Melanocyte of skin (primary cell): Measurements from ENCODE around the gene ACE2. TPM values are rescaled to one million over a fixed set of nuclear protein-coding genes. Genes with fewer than 3 reads are reported as not detected.

Experiments
- total RNA-seq, 2 donors: library from RNA; depleted of rRNA; stranded (reverse); fragments of >200 nt; gene quantifications; 2 replicates each; pipeline ENCODE4 v1.2.3, GENCODE V29; 2012

ACE2 gene
- total RNA-seq, result not detected

GRCh38 chrX:15600745-15601144 lies at the start of gene ACE2:
Gene ACE2 (minus strand): TSS chrX:15600960. CDS start chrX:15600911, 49 bp downstream.

Other genes with a start within 250 kb of the ACE2 start
- gene VEGFD, start 216.5 kb downstream of the ACE2 start, total RNA-seq, result under 1 TPM; 0.34 to 1.00 TPM
- 100 to 1,000 TPM; 166 to 193 TPM for gene PIR, start 107.6 kb downstream of the ACE2 start, total RNA-seq
- gene BMX, start 100.2 kb downstream of the ACE2 start, total RNA-seq, result under 1 TPM in 1 of 2 donors, not detected in 1; 0.34 TPM
- under 1 TPM in 1 of 2 donors, not detected in 1; 0.34 TPM for gene CLTRN, start 63.8 kb upstream of the ACE2 start, total RNA-seq
- gene CA5B, start 137.3 kb upstream of the ACE2 start, total RNA-seq, result 10 to 100 TPM in 1 of 2 donors, 1 to 10 TPM in 1; 7.3 to 10.7 TPM
- 1 to 10 TPM; 1.7 to 3.4 TPM for gene ZRSR2, start 189.5 kb upstream of the ACE2 start, total RNA-seq